BLaER1 (cell line): ENCODE data around the gene STON2.
A peak's percentile ranks its signal among the peaks of the same experiment; 100 is the strongest.

Experiments used
- H3K27ac ChIP-seq: shearing (Covaris generic); formaldehyde crosslinking; 2 replicates; pipeline ENCODE4 v1.8.1; 2022
- H3K27me3 ChIP-seq: shearing (Covaris generic); formaldehyde crosslinking; 2 replicates; pipeline ENCODE4 v1.8.1; 2022
- H3K36me3 ChIP-seq: shearing (Covaris generic); formaldehyde crosslinking; 2 replicates; pipeline ENCODE4 v1.8.1; 2022
- H3K4me1 ChIP-seq: shearing (Covaris generic); formaldehyde crosslinking; 2 replicates; pipeline ENCODE4 v1.8.1; 2022
- H3K4me2 ChIP-seq: shearing (Covaris generic); formaldehyde crosslinking; 2 replicates; pipeline ENCODE4 v1.8.1; 2022
- H3K4me3 ChIP-seq: shearing (Covaris generic); formaldehyde crosslinking; 2 replicates; pipeline ENCODE4 v1.8.1; 2022
- H3K9ac ChIP-seq: shearing (Covaris generic); formaldehyde crosslinking; 2 replicates; pipeline ENCODE4 v1.8.1; 2022
- H3K9me3 ChIP-seq: shearing (Covaris generic); formaldehyde crosslinking; 2 replicates; pipeline ENCODE4 v1.8.1; 2022
- H4K20me1 ChIP-seq: shearing (Covaris generic); formaldehyde crosslinking; 2 replicates; pipeline ENCODE4 v1.8.1; 2022
- Cebpa-rat ChIP-seq: shearing (Covaris generic); IDR thresholded peaks from 2 replicates; pipeline ENCODE4 v1.8.1; 2022

Gene STON2

GRCh38 chr14:81402123-81402495, 2.0 kb upstream of the STON2 start:
- H3K4me2 ChIP-seq: no peak overlapping the region
- H3K4me1 ChIP-seq: no peaks in the 10 kb centered on the region
- H3K9me3 ChIP-seq: no peaks in the 10 kb centered on the region
- no peak overlapping the region for H3K27ac ChIP-seq
- no peak overlapping the region for H3K9ac ChIP-seq
- no peaks in the 10 kb centered on the region for H3K27me3 ChIP-seq
- no peak for TF ChIP-seq Cebpa-rat
- H3K4me3 ChIP-seq: no peak overlapping the region
- H3K36me3 ChIP-seq: no peaks in the 10 kb centered on the region
- no peaks in the 10 kb centered on the region for H4K20me1 ChIP-seq

GRCh38 chr14:81401420-81402122, 1.4 kb upstream of the STON2 start:
- Histone ChIP-seq H3K9me3 (no peaks in the 10 kb centered on the region), H3K9ac (no peak overlapping the region), H3K4me1 (no peaks in the 10 kb centered on the region), H3K4me2 (no peak overlapping the region), H3K27ac (no peak overlapping the region), H3K27me3 (no peaks in the 10 kb centered on the region), H3K4me3 (no peak overlapping the region), H3K36me3 (no peaks in the 10 kb centered on the region), H4K20me1 (no peaks in the 10 kb centered on the region)
- no peak for TF ChIP-seq Cebpa-rat

- TF ChIP-seq Cebpa-rat: peak; percentile 41; the same call in 1 of the 2 replicates
- H3K9ac ChIP-seq: no peak overlapping the region
- no peak overlapping the region for H3K4me2 ChIP-seq
- H4K20me1 ChIP-seq: no peaks in the 10 kb centered on the region
- no peak overlapping the region for H3K27ac ChIP-seq
- no peaks in the 10 kb centered on the region for H3K27me3 ChIP-seq
- H3K4me3 ChIP-seq: no peak overlapping the region
- H3K9me3 ChIP-seq: no peaks in the 10 kb centered on the region
- no peaks in the 10 kb centered on the region for H3K4me1 ChIP-seq
- no peaks in the 10 kb centered on the region for H3K36me3 ChIP-seq
Observed at GRCh38 chr14:81400852-81401251, 728 bp upstream of the STON2 start.

DNA sequence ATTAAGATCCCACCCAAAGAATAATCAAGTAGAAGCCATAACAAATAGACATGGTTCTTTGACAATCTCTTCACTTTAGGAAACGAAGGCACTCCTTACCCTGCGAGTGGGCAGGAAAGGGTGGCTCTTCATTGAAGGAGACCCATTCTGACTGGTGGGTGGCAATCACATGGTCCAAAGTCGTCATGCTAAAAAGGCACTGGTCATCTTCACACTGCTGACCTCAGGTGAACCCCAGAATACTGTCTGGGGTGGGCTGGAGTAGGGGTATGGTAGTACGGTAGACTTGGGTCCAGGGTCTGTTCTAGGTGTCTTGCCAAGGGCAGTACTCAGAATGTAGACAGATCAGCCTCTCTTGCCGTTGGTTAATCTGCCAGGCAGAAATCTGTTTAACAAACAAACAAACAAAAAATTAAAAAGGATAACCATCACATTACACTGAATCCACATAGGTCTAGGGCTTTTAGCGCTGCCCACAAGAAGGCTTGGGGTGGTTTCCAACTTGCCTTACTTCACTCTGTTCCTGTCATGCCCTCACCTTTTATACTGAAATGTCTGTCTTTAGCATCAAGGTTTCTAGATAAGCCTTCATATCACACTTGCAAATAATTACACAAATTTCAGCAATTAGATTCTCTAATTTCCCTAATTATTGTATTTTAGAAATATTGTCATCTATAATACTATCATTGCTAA, 1.8 kb downstream of the STON2 start:
- H3K36me3 ChIP-seq: no peaks in the 10 kb centered on the region

DNA sequence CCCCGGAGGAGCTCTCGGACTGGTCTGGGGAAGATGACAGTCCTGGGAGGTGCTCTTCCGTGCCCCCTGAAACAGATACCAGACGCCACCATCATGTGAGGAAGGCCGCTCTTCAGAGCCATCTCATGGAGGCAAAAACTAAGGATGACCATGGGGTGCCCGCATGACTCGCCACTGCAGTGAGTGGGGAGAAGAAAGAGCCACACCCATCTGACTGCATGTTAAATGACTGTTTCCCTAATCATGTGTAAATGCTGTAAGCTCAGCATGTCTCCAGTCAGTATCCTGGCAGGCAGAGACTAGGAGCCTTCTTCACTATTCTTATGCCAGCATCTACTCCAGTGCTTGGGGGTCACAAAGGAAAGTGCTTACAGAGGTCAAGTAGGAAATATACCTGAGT, 4.0 kb downstream of the STON2 start:
- Histone ChIP-seq H3K27ac (no peak overlapping the region), H3K27me3 (no peaks in the 10 kb centered on the region), H3K4me1 (no peaks in the 10 kb centered on the region), H3K9me3 (no peaks in the 10 kb centered on the region), H3K9ac (no peak overlapping the region), H3K36me3 (no peaks in the 10 kb centered on the region), H3K4me2 (no peak overlapping the region), H4K20me1 (no peaks in the 10 kb centered on the region), H3K4me3 (no peak overlapping the region)
- no peak for TF ChIP-seq Cebpa-rat

More for the DNA sequence above, 1.8 kb downstream of the STON2 start:
- Histone ChIP-seq H3K4me2 (no peak overlapping the region), H3K27me3 (no peaks in the 10 kb centered on the region), H3K9ac (no peak overlapping the region), H3K9me3 (no peaks in the 10 kb centered on the region), H3K4me3 (no peak overlapping the region), H3K27ac (no peak overlapping the region), H3K4me1 (no peaks in the 10 kb centered on the region), H4K20me1 (no peaks in the 10 kb centered on the region)
- no peak for TF ChIP-seq Cebpa-rat

DNA sequence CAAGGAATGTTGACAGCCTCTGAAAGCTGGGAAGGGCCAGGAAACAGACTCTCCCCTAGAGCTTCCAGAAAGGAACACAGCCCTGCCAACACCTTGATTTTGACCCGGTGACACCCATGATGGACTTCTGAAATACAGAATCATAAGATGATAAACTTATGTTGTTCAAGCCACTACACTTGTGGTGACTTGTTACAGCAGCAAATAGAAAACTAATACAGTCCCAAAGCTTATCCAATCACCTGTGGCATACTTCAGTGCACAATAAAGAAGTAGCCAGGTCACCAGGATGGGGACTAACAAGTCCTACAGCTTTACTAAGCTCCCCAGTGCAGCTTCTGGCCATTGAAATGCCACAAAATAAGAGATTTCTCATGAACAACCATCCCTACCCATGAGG, 5.4 kb downstream of the STON2 start:
- Histone ChIP-seq H3K9me3 (no peaks in the 10 kb centered on the region), H3K27me3 (no peaks in the 10 kb centered on the region), H4K20me1 (no peaks in the 10 kb centered on the region), H3K4me2 (no peak overlapping the region), H3K4me3 (no peak overlapping the region), H3K9ac (no peak overlapping the region), H3K4me1 (no peaks in the 10 kb centered on the region), H3K36me3 (no peaks in the 10 kb centered on the region), H3K27ac (no peak overlapping the region)
- TF ChIP-seq Cebpa-rat: no peak

DNA sequence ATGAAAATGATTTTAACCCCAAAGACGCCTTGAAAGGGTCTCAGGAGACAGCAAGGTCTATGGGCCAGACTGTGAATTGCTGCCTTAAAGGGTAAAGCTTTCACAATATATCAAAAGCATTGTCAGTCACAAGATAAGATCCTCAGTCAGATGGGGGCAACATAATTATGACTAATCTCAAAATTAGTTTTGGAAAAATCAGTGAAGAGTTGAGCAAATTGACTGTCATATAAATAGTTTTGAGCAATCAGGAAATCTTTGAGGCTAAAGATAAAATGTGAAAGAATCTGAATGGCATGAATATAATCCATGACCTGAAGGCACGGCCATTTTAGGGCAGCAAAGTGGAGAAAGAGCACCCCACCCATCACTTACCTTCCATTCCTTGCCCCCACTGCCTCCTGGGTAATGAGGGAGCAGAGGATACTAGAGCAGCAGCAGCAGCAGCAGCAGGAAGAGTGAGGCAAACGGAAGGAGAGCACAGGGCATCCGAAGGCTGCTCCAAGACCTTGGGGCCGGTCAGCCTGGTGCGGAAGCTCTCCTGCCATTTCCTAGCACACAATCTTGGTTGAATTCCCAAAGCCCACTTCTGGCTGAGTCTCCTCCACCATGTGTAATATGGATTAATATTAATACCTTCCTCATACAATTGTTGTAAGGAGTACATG, 7.0 kb downstream of the STON2 start:
- H3K4me2 ChIP-seq: no peak overlapping the region
- no peaks in the 10 kb centered on the region for H3K4me1 ChIP-seq

DNA sequence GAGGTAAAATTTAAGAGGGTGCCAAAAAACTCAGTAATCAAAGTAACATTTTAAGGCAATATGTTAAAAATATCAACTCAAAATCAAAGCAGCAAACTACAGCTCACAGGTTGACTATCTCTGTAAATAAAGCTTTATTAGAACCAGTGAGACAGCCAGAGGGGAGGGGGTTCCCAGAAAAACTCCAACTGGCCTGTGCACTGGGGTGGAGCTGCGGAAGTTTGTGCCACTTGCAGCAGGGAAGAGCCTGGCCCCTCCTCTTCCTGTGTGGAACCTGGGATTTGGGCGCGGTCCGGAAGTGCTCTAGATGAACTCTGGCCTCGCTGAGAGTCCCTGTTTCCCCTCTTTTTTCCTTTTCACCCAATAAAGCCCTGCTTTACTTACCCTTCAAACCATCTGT, 8.1 kb downstream of the STON2 start:
- Histone ChIP-seq H3K4me1 (no peaks in the 10 kb centered on the region), H3K9ac (no peak overlapping the region), H3K36me3 (no peaks in the 10 kb centered on the region), H3K9me3 (no peaks in the 10 kb centered on the region), H3K4me2 (no peak overlapping the region), H4K20me1 (no peaks in the 10 kb centered on the region), H3K27ac (no peak overlapping the region), H3K27me3 (no peaks in the 10 kb centered on the region), H3K4me3 (no peak overlapping the region)
- no peak for TF ChIP-seq Cebpa-rat

More for the DNA sequence above, 7.0 kb downstream of the STON2 start:
- H3K27ac ChIP-seq: no peak overlapping the region
- no peaks in the 10 kb centered on the region for H3K27me3 ChIP-seq
- no peak overlapping the region for H3K4me3 ChIP-seq
- H3K36me3 ChIP-seq: no peaks in the 10 kb centered on the region
- H4K20me1 ChIP-seq: no peaks in the 10 kb centered on the region
- no peaks in the 10 kb centered on the region for H3K9me3 ChIP-seq
- no peak for TF ChIP-seq Cebpa-rat
- H3K9ac ChIP-seq: no peak overlapping the region

GRCh38 chr14:81390696-81391095, 9.4 kb downstream of the STON2 start:
- TF ChIP-seq Cebpa-rat: no peak
- H3K27me3 ChIP-seq: no peaks in the 10 kb centered on the region
- no peak overlapping the region for H3K4me2 ChIP-seq
- H3K27ac ChIP-seq: no peak overlapping the region
- no peaks in the 10 kb centered on the region for H3K9me3 ChIP-seq
- H3K4me3 ChIP-seq: no peak overlapping the region
- no peak overlapping the region for H3K9ac ChIP-seq
- H4K20me1 ChIP-seq: no peaks in the 10 kb centered on the region
- no peaks in the 10 kb centered on the region for H3K36me3 ChIP-seq
- no peaks in the 10 kb centered on the region for H3K4me1 ChIP-seq

DNA sequence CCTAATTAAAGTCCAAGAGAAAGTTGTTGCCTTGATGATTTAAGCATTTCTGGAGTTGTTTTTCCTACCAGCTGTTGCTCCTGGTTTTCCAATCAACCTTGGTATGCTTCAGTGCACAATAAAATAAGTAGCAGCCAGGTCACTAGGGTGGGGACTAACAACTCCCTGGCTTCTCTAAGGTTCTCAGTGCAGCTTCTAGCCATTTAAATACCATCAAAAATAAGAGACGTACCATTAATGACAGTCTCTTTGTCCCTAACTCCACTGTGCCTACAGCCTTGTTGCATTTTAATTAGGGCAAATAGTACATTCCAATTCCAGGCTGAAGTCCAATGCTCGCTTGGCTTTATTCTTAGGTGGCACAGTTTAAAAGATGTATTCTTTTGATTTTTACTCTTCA, 11.8 kb downstream of the STON2 start:
- no peaks in the 10 kb centered on the region for H3K9me3 ChIP-seq
- no peak overlapping the region for H3K9ac ChIP-seq
- H3K27ac ChIP-seq: no peak overlapping the region
- no peak for TF ChIP-seq Cebpa-rat
- no peaks in the 10 kb centered on the region for H4K20me1 ChIP-seq
- H3K36me3 ChIP-seq: no peaks in the 10 kb centered on the region
- no peaks in the 10 kb centered on the region for H3K27me3 ChIP-seq
- H3K4me3 ChIP-seq: no peak overlapping the region
- no peak overlapping the region for H3K4me2 ChIP-seq
- H3K4me1 ChIP-seq: no peaks in the 10 kb centered on the region
